Brain pericyte (primary cell): ENCODE measurements around the gene METTL17.
"Not testable (repeated sequence)": the region's sequence is repeated elsewhere in the genome, so short reads cannot be mapped to it uniquely, and the experiment has no call there.

Experiments
- DNase-seq: peaks from one replicate; pipeline ENCODE4 v3.0.0-alpha.2; 2012; ENCODE audit warnings: low read depth, low spot score

METTL17 gene

GRCh38 chr14:20996521-20996920 is 6.7 kb downstream of the METTL17 start:
- DNase-seq: no peak

- no peak for DNase-seq
These were observed 7.3 kb downstream of the METTL17 start for GRCh38 chr14:20997115-20997514.

- DNase-seq: no peak
These were observed 7.8 kb downstream of the METTL17 start for GRCh38 chr14:20997564-20997963.

GRCh38 chr14:20998139-20998538 is 8.4 kb downstream of the METTL17 start:
- DNase-seq: no peak

- DNase-seq: no peak
These were observed 9.0 kb downstream of the METTL17 start, which contains the start of gene SLC39A2 for GRCh38 chr14:20998674-20999366. Gene SLC39A2 (plus strand): TSS chr14:20999293. CDS start chr14:20999447, 154 bp downstream.

GRCh38 chr14:20999591-20999990 is 9.8 kb downstream of the METTL17 start:
- no peak for DNase-seq

GRCh38 chr14:21001218-21001617 is 11.4 kb downstream of the METTL17 start:
- DNase-seq: no peak

GRCh38 chr14:21003788-21004346 is 14.1 kb downstream of the METTL17 start:
- DNase-seq: no peak

GRCh38 chr14:21009721-21010120 is 19.9 kb downstream of the METTL17 start:
- DNase-seq: not testable (repeated sequence)

- no peak for DNase-seq
These were observed 21.4 kb downstream of the METTL17 start for GRCh38 chr14:21011136-21011535.

GRCh38 chr14:21014761-21015190 is 25.0 kb downstream of the METTL17 start:
- DNase-seq: peak; percentile 62

- DNase-seq: no peak
These were observed 25.5 kb downstream of the METTL17 start for GRCh38 chr14:21015312-21015711.

- DNase-seq: no peak
These were observed 26.8 kb downstream of the METTL17 start for GRCh38 chr14:21016413-21017190.

- no peak for DNase-seq
These were observed 27.9 kb downstream of the METTL17 start for GRCh38 chr14:21017528-21018245.

GRCh38 chr14:21018286-21018685 is 28.5 kb downstream of the METTL17 start:
- DNase-seq: no peak

GRCh38 chr14:21018781-21019180 is 29.0 kb downstream of the METTL17 start:
- no peak for DNase-seq

- DNase-seq: no peak
These were observed 29.6 kb downstream of the METTL17 start for GRCh38 chr14:21019366-21019765.

- DNase-seq: no peak
These were observed 31.3 kb downstream of the METTL17 start for GRCh38 chr14:21020977-21021545.

GRCh38 chr14:21022686-21023085 is 32.9 kb downstream of the METTL17 start:
- DNase-seq: no peak

- no peak for DNase-seq
These were observed 33.4 kb downstream of the METTL17 start for GRCh38 chr14:21023174-21023573.

- DNase-seq: no peak
These were observed 34.2 kb downstream of the METTL17 start for GRCh38 chr14:21023817-21024584.
